ENCODE measurements around the gene SMIM1. TPM values are rescaled to one million over a fixed set of nuclear protein-coding genes. Genes with fewer than 3 reads are reported as not detected.

The SMIM1 gene
- total and polyA plus RNA-seq, 9 of the 15 experiments (the other 6 are each of a cell fraction or from before 2014, with no cell fraction given) = 2.3 to 125 (median 24.3) TPM

DNA sequence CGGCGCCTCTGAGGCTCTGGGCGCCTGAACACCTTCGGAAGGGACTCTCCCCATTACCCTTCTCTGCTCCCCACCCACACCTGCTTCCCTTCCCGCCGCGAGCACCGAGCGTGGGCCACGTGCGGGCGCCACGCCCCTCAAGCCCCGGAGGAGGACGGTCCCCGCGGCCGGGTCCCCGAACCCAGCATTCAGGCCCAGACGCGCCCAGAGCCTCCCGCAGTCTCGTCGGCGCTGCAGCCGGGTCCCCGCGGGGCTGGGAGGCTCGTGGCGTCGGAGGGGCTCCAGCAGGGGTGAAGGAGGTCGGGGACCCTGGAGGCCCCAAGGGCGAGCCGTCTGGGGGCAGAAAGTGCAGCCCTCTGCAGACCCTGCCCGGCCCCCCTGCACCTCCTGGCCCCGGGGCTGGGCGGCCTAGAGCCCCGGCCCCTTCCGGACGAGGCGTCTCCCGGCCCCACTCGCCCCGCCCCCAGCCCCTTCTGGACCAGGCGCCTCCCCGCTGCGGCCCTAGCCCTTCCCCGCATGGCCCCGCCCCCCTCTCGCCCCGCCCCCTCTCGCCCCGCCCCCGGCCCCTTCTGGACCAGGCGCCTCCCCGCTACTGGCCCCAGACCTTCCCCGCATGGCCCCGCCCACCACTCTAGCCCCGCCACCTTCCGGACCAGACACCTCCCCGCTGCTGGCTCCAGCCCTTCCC, 378 bp upstream of the SMIM1 start (continued):
- TF ChIP-seq, protein P1, sequence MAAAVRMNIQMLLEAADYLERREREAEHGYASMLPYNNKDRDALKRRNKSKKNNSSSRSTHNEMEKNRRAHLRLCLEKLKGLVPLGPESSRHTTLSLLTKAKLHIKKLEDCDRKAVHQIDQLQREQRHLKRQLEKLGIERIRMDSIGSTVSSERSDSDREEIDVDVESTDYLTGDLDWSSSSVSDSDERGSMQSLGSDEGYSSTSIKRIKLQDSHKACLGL (CRISPR knock-in tag; IDR thresholded peaks at IDR 0.05; ENCODE audit: borderline replicate concordance, poor library complexity, severe bottlenecking) = peak; percentile 77
- peak; percentile 44; the same call in 1 of the 2 replicates for TF ChIP-seq ETV5 (CRISPR knock-in tag; IDR thresholded peaks at IDR 0.05; ENCODE audit: low read depth)
- TF ChIP-seq ZNF165 (CRISPR knock-in tag; IDR thresholded peaks at IDR 0.05; ENCODE audit: borderline replicate concordance) = no peak
- TF ChIP-seq ZNF507 (tag; conservative IDR thresholded peaks at IDR 0.05) = no peak
- TF ChIP-seq, protein P2, sequence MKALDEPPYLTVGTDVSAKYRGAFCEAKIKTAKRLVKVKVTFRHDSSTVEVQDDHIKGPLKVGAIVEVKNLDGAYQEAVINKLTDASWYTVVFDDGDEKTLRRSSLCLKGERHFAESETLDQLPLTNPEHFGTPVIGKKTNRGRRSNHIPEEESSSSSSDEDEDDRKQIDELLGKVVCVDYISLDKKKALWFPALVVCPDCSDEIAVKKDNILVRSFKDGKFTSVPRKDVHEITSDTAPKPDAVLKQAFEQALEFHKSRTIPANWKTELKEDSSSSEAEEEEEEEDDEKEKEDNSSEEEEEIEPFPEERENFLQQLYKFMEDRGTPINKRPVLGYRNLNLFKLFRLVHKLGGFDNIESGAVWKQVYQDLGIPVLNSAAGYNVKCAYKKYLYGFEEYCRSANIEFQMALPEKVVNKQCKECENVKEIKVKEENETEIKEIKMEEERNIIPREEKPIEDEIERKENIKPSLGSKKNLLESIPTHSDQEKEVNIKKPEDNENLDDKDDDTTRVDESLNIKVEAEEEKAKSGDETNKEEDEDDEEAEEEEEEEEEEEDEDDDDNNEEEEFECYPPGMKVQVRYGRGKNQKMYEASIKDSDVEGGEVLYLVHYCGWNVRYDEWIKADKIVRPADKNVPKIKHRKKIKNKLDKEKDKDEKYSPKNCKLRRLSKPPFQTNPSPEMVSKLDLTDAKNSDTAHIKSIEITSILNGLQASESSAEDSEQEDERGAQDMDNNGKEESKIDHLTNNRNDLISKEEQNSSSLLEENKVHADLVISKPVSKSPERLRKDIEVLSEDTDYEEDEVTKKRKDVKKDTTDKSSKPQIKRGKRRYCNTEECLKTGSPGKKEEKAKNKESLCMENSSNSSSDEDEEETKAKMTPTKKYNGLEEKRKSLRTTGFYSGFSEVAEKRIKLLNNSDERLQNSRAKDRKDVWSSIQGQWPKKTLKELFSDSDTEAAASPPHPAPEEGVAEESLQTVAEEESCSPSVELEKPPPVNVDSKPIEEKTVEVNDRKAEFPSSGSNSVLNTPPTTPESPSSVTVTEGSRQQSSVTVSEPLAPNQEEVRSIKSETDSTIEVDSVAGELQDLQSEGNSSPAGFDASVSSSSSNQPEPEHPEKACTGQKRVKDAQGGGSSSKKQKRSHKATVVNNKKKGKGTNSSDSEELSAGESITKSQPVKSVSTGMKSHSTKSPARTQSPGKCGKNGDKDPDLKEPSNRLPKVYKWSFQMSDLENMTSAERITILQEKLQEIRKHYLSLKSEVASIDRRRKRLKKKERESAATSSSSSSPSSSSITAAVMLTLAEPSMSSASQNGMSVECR (CRISPR knock-in tag; IDR thresholded peaks at IDR 0.05) = peak; percentile 74
- peak; percentile 75 for TF ChIP-seq PHF20 (IDR thresholded peaks at IDR 0.05; ENCODE audit: partially characterized antibody)
- TF ChIP-seq ZNF217 (CRISPR knock-in tag; IDR thresholded peaks at IDR 0.05) = peak; percentile 70; the same call in 1 of the 2 replicates
- TF ChIP-seq NONO (IDR thresholded peaks at IDR 0.05; ENCODE audit: low read depth in 2 of 2, low read length in 1 of 2) = 0 out of 4 replicates have a peak, but pooled peaks of 1 of the 2 experiments have one; percentile 38
- no peak for TF ChIP-seq CBX8 (IDR thresholded peaks at IDR 0.05; ENCODE audit: borderline replicate concordance, extremely low read depth, low read depth, low read length, poor library complexity, severe bottlenecking)
- TF ChIP-seq, protein P3, sequence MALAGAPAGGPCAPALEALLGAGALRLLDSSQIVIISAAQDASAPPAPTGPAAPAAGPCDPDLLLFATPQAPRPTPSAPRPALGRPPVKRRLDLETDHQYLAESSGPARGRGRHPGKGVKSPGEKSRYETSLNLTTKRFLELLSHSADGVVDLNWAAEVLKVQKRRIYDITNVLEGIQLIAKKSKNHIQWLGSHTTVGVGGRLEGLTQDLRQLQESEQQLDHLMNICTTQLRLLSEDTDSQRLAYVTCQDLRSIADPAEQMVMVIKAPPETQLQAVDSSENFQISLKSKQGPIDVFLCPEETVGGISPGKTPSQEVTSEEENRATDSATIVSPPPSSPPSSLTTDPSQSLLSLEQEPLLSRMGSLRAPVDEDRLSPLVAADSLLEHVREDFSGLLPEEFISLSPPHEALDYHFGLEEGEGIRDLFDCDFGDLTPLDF (CRISPR knock-in tag; IDR thresholded peaks at IDR 0.05) = peak; percentile 44; the same call in 1 of the 2 replicates
- TF ChIP-seq NFXL1 (CRISPR knock-in tag; IDR thresholded peaks at IDR 0.05) = no peak
- TF ChIP-seq NFIC (IDR thresholded peaks at IDR 0.05) = peak; percentile 12; the same call in 1 of the 2 replicates
- no peak for TF ChIP-seq ATF1 (CRISPR knock-in tag; IDR thresholded peaks at IDR 0.05)
- peak; percentile 23; the same call in 1 of the 2 replicates for TF ChIP-seq ATF1 (tag; IDR thresholded peaks at IDR 0.05)
- TF ChIP-seq, protein P4, sequence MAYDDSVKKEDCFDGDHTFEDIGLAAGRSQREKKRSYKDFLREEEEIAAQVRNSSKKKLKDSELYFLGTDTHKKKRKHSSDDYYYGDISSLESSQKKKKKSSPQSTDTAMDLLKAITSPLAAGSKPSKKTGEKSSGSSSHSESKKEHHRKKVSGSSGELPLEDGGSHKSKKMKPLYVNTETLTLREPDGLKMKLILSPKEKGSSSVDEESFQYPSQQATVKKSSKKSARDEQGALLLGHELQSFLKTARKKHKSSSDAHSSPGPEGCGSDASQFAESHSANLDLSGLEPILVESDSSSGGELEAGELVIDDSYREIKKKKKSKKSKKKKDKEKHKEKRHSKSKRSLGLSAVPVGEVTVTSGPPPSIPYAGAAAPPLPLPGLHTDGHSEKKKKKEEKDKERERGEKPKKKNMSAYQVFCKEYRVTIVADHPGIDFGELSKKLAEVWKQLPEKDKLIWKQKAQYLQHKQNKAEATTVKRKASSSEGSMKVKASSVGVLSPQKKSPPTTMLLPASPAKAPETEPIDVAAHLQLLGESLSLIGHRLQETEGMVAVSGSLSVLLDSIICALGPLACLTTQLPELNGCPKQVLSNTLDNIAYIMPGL (CRISPR knock-in tag; IDR thresholded peaks at IDR 0.05) = 0 out of 2 replicates have a peak, but pooled peaks have one; percentile 72
- 0 out of 2 replicates have a peak, but pooled peaks have one; percentile 35 for TF ChIP-seq ZNF76 (CRISPR knock-in tag; IDR thresholded peaks at IDR 0.05; ENCODE audit: borderline replicate concordance)
- TF ChIP-seq FOSL1 (tag; conservative IDR thresholded peaks at IDR 0.05) = no peak
- 0 out of 2 replicates have a peak, but pooled peaks have one; percentile 24 for TF ChIP-seq PML (IDR thresholded peaks at IDR 0.05; ENCODE audit: low read length)
